Raji (cell line): Measurements from ENCODE around the gene RNF111.

Experiments used
- POLR2A ChIP-seq: IDR thresholded peaks from 2 replicates; pipeline ENCODE4 v1.6.1; 2011; ENCODE audit warnings: low read depth, low read length, control low read depth; ENCODE audit not compliant: insufficient read depth

Gene RNF111

DNA sequence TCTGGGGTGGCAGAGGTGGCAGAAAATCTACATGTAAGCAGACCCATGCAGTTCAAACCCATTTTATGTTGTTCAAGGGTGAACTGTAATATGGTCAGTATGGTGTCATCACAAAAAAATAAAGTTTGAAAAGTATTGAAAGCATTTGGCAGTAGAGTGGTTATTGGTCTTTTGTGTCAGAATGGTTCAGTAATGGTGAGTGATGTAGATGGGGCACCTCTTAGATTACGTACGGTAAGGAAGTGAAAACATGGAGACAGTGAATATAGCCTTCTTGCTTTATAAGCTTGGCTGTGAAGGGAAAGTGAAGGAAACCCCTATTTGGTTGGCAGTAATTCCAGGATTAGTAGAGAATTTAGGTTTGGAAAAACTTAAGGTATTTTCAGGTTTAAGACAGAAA is 100.3 kb downstream of the RNF111 start:
- TF ChIP-seq POLR2A, result no peak

DNA sequence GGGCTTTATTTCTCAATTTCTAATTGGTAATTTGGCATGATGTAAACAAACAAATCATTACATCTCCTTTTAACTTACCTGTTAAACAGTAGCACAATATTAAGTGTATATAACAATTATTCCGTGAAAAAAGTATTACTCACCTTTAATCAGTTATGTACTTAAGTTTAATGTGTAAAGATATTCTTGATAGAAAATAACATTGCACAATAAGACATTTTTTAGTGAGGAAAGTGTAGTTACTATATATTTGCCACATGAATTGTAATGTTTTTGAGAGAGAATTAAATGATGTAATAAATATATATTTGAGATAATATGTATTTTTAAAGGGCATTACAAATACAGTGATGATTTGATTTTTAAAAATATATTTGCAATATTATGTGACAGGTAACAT is 106.6 kb downstream of the RNF111 start:
- TF ChIP-seq POLR2A, result no peak

GRCh38 chr15:59096429-59096828 is 109.0 kb downstream of the RNF111 start:
- no peak for TF ChIP-seq POLR2A

DNA sequence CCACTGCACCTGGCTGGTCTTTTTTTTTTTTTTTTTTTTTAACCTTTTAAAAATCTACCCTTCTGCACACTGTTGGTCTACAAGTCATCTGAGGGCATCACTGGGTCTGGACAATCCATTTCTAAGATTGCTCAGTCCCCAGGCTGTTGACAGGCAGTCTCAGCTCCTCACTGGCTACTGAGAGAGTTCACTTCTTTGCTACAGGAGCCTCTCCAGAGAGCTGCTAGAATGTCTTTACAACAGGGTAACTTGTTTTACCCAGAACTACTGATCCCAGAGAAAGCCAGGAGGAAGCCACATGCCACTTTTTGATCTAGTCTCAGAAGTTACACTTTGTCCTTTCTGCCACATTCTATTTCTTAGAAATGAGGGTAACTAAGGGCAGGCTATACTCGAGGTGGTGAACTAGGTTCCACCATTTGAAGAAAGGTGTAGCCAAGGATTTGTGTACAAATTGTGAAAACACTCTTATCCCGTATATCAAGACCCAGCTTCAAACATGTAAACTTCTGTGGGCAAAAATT is 111.8 kb downstream of the RNF111 start:
- TF ChIP-seq POLR2A, result no peak

GRCh38 chr15:59104602-59104911 is 117.1 kb downstream of the RNF111 start:
- no peak for TF ChIP-seq POLR2A

GRCh38 chr15:59104912-59105732 is 117.7 kb downstream of the RNF111 start, which contains the start of gene CCNB2:
TSS of gene CCNB2 (plus strand) at chr15:59105146. CDS start at chr15:59105269, 123 bp downstream.
- peak; percentile 96 for TF ChIP-seq POLR2A

- no peak for TF ChIP-seq POLR2A
Measured at GRCh38 chr15:59105854-59106253, 118.4 kb downstream of the RNF111 start.

DNA sequence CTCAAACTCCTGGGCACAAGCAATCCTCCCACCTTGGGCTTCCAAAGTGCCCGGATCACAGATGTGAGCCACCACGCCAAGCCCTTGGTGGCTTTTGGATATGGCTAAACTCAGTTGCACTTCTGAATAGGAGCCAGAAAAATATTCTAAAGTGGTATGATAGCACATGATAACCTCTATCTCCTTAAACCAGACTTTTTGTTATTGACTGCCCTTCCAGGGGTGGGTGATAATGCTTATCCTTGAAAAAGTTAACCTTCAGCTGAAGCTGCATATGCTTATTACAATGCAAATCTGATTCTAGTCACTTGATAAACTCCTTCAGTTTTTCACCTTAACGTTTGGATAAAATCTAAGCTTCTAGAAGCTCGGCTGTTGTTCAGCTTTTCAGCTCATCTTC is 123.8 kb downstream of the RNF111 start:
- no peak for TF ChIP-seq POLR2A

- no peak for TF ChIP-seq POLR2A
Measured at GRCh38 chr15:59115047-59115446, 127.6 kb downstream of the RNF111 start.

DNA sequence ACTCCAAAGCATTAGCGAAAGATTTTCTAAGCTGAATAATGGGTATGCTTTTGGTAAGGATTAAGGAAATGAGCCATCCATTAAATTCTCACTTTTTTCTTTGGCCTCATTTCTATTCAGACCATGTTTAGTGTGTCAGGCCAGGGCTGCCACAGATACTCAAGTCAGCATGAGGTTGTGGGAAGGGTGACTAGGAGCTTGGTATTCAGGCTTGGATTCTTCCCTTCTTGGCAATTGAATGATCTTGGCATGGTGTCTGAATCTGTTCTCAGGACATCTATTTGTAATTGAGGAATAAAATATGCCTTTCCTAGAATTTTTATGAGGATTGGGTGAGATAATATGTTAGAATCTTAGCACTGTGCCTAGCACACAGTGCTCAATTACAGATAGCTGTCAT is 128.7 kb downstream of the RNF111 start:
- no peak for TF ChIP-seq POLR2A

DNA sequence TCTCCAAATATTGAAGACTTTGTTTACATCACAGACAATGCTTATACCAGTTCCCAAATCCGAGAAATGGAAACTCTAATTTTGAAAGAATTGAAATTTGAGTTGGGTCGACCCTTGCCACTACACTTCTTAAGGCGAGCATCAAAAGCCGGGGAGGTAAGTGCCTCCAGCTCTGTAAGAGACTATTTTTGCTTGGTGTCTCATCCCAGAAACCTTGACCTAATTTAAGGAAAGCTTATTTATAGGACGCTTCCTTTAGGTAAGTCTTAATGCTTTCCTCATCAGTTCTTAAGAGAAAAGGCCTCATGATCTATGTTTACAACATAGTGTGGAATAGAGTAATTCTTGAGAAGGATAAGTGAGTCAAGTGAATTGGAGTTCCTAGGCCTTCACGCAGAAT is 129.3 kb downstream of the RNF111 start:
- no peak for TF ChIP-seq POLR2A

DNA sequence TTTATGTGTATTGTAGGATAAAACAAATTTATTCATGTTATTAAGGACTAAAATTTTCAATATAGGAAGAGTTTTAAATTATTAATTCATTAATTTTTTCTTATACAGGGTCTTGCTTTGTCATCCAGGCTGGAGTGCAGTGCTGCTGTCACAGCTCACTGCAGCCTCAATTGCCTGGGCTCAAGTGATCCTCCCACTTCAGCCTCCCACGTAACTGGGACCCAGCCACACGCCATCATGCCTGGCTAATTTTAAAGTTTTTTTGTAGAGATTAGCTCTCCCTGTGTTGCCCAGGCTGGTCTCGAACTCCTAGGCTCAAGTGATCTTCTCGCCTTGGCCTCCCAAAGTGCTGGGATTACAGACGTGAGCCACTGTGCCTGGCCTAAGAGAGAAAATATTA is 132.2 kb downstream of the RNF111 start:
- TF ChIP-seq POLR2A, result no peak

GRCh38 chr15:59120937-59121336 is 133.5 kb downstream of the RNF111 start:
- TF ChIP-seq POLR2A, result no peak

DNA sequence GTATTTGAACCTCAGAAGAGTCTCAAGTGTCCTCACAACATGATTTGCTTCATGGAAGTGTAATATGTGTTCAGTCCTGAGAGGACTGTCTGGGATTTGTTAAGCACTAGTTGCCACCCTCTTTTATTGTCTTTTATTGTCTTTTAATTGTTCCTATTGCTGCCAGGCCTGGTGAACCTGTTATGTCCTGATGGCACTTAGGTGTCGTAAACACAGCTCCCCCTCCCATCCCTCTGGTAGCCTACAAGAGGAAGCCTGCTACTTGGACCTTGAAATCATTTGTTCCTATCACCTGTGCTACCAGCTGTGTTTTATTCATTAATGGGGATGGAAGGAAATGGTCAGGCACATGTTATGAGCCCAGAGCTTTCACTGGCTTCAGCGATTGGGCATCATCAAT is 136.8 kb downstream of the RNF111 start:
- no peak for TF ChIP-seq POLR2A

DNA sequence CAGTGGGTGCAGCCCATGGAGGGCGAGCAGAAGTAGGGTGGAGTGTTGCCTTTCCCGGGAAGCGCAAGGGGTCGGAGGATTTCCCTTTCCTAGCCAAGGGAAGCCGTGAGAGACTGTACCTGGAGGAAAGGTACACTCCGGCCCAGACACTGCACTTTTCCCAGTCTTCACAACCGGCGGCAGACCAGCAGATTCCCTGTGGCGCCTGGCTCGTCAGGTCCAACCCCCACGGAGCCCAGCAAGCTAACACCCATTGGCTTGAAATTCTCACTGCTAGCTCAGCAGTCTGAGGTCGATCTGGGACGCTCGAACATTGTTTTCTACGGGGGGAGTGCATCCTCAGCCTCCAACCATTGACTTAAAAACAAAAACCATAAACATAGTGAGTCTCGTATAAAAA is 144.0 kb downstream of the RNF111 start:
- no peak for TF ChIP-seq POLR2A

GRCh38 chr15:59131969-59132562 is 144.6 kb downstream of the RNF111 start:
- TF ChIP-seq POLR2A, result no peak
